PFSK-1 (cell line): Measurements from ENCODE around the gene FADS1.

Source experiments
- POLR2AphosphoS5 ChIP-seq: IDR thresholded peaks from 2 replicates; pipeline ENCODE4 v1.6.1; 2012; ENCODE audit warnings: low read depth, mild to moderate bottlenecking, control low read depth, low read length, moderate library complexity
- REST ChIP-seq, 2 experiments: IDR thresholded peaks; 2 replicates each; pipeline versions ENCODE4 v1.6.1 to v1.8.0; 2011 to 2012; ENCODE audit warnings: low read depth in 2 of 2, low read length in 2 of 2, control low read depth in 1 of 2, inconsistent platforms in 1 of 2, mild to moderate bottlenecking in 1 of 2, moderate library complexity in 1 of 2; ENCODE audit not compliant: insufficient read depth in 1 of 2

GRCh38 chr11:61754534-61755482 lies 62.0 kb downstream of the FADS1 start:
- TF ChIP-seq REST (IDR thresholded peaks at IDR 0.05; ENCODE audit: insufficient read depth in 1 of 2, low read depth in 2 of 2, low read length in 2 of 2) (no peak), POLR2AphosphoS5 (no peak)
